Epithelial cell of alveolus of lung (primary cell): ENCODE data around the gene USP6. TPM values are rescaled to one million over a fixed set of nuclear protein-coding genes. Genes with fewer than 3 reads are reported as not detected.

Source experiments
- total RNA-seq: library from RNA; depleted of rRNA; stranded (reverse); fragments of >200 nt; gene quantifications from 2 replicates; pipeline ENCODE4 v1.2.1, GENCODE V29; 2015

The USP6 gene
- 0.24 TPM in 1 of 2 replicates, not detected in the other for total RNA-seq

GRCh38 chr17:5115673-5116651 is at the start of gene USP6:
Gene USP6, plus strand, starts transcription at chr17:5116032. Its CDS starts 14,336 bp downstream, at chr17:5130368.

GRCh38 chr17:5078106-5079028 is 37.5 kb upstream of the USP6 start, which contains the start of gene ZFP3:
Gene ZFP3, plus strand, starts transcription at chr17:5078467. Its CDS starts 13,038 bp downstream, at chr17:5091505.

GRCh38 chr17:5111402-5112204 is 4.2 kb upstream of the USP6 start, which contains the start of gene ZNF232:
Gene ZNF232, minus strand, starts transcription at chr17:5111878. Its CDS starts 56 bp downstream, at chr17:5111822.

GRCh38 chr17:5191541-5192417 is 75.9 kb downstream of the USP6 start, which contains the start of gene ZNF594:
Gene ZNF594, minus strand, starts transcription at chr17:5191868. Its CDS starts 7,612 bp downstream, at chr17:5184256.

Other genes starting within 250 kb of the USP6 start
- gene C17orf107, start 216.5 kb upstream of the USP6 start, total RNA-seq = 0.80 and 7.0 TPM in 2 replicates
- 0.39 TPM in 1 of 2 replicates, not detected in the other for gene CHRNE, start 212.9 kb upstream of the USP6 start, total RNA-seq
- not detected in 2 replicates for gene GP1BA, start 183.8 kb upstream of the USP6 start, total RNA-seq
- 52.3 and 67.7 TPM in 2 replicates for gene SLC25A11, start 176.0 kb upstream of the USP6 start, total RNA-seq
- gene RNF167, start 175.8 kb upstream of the USP6 start, total RNA-seq = 42.0 and 53.0 TPM in 2 replicates
- 668 and 1,703 TPM in 2 replicates for gene PFN1, start 167.5 kb upstream of the USP6 start, total RNA-seq
- 2.6 and 17.2 TPM in 2 replicates for gene ENO3, start 164.9 kb upstream of the USP6 start, total RNA-seq
- gene SPAG7, start 148.2 kb upstream of the USP6 start, total RNA-seq = 59.9 and 68.7 TPM in 2 replicates
- 8.9 and 20.3 TPM in 2 replicates for gene CAMTA2, start 128.4 kb upstream of the USP6 start, total RNA-seq
- gene INCA1, start 118.5 kb upstream of the USP6 start, total RNA-seq = 0.32 and 0.39 TPM in 2 replicates
- 28.3 and 33.7 TPM in 2 replicates for gene KIF1C, start 118.1 kb upstream of the USP6 start, total RNA-seq
- gene SLC52A1, start 80.6 kb upstream of the USP6 start, total RNA-seq = not detected in 2 replicates
- gene ZFP3, start 37.6 kb upstream of the USP6 start, total RNA-seq = 1.0 and 1.3 TPM in 2 replicates
- 6.9 and 12.4 TPM in 2 replicates for gene ZNF232, start 4.2 kb upstream of the USP6 start, total RNA-seq
- 1.8 and 12.4 TPM in 2 replicates for gene ZNF594, start 75.8 kb downstream of the USP6 start, total RNA-seq
- gene SCIMP, start 118.8 kb downstream of the USP6 start, total RNA-seq = not detected in 2 replicates
- 23.7 and 24.8 TPM in 2 replicates for gene RABEP1, start 166.3 kb downstream of the USP6 start, total RNA-seq